Measurements from ENCODE around the gene DPF3. TPM values are rescaled to one million over a fixed set of nuclear protein-coding genes. Genes with fewer than 3 reads are reported as not detected.
A peak's percentile ranks its signal among the peaks of the same experiment; 100 is the strongest.

The DPF3 gene
- total RNA-seq, 4 donors from 2014 or later: 1.1 to 4.7 (median 1.8) TPM

DNA sequence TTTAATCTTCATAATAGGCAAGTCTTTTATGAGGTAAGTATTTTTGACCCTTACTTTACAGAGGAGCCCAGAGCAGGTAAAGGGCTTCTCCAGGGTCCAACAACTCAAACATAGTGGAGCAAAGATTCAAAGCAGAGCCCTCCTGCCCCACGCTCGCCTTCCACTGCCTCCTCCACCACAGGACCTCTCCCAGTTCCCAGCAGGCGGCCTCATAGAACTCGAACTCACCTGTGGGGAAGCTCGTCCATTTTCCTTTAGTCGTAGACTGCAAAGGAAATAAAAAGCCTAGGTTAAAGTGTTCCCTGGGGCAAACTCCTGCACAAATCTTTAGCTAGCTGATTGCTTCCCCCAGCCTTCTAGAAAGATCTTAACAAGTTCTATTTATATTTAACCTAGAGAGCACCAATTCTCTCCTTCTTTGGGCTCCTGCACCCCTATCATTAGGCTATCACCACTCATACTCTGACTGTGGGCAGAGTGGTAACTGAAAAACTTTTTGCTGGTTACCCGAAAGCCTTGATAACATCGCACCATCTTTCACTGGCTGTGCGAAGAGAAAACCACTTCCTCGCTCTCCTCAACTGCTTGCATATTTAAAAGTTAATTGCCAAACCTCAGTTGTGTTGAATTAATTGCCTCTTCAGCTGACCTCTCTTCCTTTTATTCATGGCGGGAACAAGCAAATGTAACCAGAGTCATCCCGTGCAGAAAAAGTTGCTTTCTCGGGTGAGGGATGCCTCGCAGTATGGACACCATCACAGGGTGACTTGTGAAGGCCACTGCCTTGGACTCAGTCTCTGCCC, 299.6 kb downstream of the DPF3 start:
- intact Hi-C loops (cut with DNase I; ENCODE audit: low total_unique reads): loop anchor here (5.0 kb wide), 1 partner anchor 583 kb away; no protein-coding TSS in a partner anchor
- TF ChIP-seq POLR2A (IDR thresholded peaks at IDR 0.05): no peak
- TF ChIP-seq, protein P1, sequence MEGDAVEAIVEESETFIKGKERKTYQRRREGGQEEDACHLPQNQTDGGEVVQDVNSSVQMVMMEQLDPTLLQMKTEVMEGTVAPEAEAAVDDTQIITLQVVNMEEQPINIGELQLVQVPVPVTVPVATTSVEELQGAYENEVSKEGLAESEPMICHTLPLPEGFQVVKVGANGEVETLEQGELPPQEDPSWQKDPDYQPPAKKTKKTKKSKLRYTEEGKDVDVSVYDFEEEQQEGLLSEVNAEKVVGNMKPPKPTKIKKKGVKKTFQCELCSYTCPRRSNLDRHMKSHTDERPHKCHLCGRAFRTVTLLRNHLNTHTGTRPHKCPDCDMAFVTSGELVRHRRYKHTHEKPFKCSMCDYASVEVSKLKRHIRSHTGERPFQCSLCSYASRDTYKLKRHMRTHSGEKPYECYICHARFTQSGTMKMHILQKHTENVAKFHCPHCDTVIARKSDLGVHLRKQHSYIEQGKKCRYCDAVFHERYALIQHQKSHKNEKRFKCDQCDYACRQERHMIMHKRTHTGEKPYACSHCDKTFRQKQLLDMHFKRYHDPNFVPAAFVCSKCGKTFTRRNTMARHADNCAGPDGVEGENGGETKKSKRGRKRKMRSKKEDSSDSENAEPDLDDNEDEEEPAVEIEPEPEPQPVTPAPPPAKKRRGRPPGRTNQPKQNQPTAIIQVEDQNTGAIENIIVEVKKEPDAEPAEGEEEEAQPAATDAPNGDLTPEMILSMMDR (IDR thresholded peaks at IDR 0.05): no peak

DNA sequence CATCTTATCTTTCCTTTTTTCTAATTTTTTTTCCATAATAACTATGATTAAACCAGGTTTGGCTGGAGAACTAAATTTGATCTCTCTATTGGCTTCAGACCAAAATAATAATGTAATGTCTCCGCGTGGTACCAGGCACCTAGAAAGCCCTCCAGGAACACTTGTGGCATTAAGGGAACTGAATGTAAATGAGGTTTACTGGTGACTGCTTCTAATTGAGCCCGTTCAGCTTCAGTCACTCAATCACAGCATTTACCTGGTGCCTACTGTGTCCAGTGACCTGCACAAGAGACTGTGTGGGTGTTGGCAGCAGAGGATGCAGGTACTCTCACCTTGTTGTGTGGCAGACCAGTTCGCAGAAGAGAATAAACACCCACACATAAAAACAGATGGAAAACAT, 302.5 kb downstream of the DPF3 start:
- TF ChIP-seq POLR2A (IDR thresholded peaks at IDR 0.05): no peak
- TF ChIP-seq, protein P1 (IDR thresholded peaks at IDR 0.05): no peak
- DNase-seq (ENCODE audit: low spot score in 2 of 2): no peak
- intact Hi-C loops (cut with DNase I; ENCODE audit: low total_unique reads): loop anchor here (5.0 kb wide), 1 partner anchor 586 kb away; no protein-coding TSS in a partner anchor
- H3K4me3 ChIP-seq (ENCODE audit: low read depth, poor library complexity, severe bottlenecking): no peak overlapping the region
- WGBS, 2 donors: 48 to 57% methylated on average over 4 of the region's 4 CpGs

More for the DNA sequence above, 299.6 kb downstream of the DPF3 start:
- 76 to 80% methylated on average over 14 of the region's 14 CpGs for WGBS, 2 donors
- H3K4me3 ChIP-seq (ENCODE audit: low read depth, poor library complexity, severe bottlenecking): no peak overlapping the region
- DNase-seq (ENCODE audit: low spot score in 2 of 2): peak in 1 of 2 donors; percentile 42

DNA sequence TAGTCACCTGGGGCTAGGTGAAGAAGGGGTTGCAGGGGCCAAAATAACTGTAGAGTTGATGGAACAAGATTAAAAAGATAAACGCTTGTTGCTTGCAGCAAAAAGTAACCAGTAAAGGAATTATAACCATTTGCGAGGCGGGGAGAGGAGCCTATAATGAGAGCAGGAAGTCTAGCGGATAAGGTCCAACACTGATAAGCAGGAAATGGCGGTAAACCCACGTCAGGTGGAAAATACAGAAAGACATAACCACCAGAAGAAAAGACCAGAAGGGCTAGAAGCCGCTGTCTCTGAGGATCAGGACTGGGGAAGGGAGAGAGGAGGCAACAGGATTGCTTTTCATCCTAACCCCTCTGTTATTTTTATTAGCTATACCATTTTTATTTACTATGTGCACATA, 303.3 kb downstream of the DPF3 start:
- intact Hi-C loops (cut with DNase I; ENCODE audit: low total_unique reads): loop anchor here (5.0 kb wide), 1 partner anchor 587 kb away; no protein-coding TSS in a partner anchor
- TF ChIP-seq, protein P1 (IDR thresholded peaks at IDR 0.05): no peak
- TF ChIP-seq POLR2A (IDR thresholded peaks at IDR 0.05): no peak
- no peak overlapping the region for H3K4me3 ChIP-seq (ENCODE audit: low read depth, poor library complexity, severe bottlenecking)
- WGBS, 2 donors: 40 to 55% methylated on average over 7 of the region's 7 CpGs
- peak in 1 of 2 donors; percentile 23 for DNase-seq (ENCODE audit: low spot score in 2 of 2)

DNA sequence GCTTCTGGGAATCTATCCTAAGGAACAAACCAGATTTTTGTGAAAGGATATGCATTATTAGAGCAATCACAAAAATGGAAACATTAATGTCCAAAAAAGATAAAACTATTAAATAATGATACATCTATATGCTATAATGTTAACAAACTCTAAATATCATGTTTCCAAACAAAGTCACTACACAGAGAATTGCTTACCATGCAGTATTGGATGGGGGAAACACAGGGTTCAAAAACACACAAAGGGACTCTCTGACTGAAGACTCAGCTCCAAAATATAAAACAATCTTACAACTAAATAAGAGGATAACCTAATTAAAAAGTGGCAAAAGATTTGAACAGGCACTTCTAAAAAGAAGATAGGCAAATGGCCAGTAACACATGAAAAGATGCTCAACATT, 304.2 kb downstream of the DPF3 start:
- DNase-seq (ENCODE audit: low spot score in 2 of 2): no peak
- H3K4me3 ChIP-seq (ENCODE audit: low read depth, poor library complexity, severe bottlenecking): no peak overlapping the region
- intact Hi-C loops (cut with DNase I; ENCODE audit: low total_unique reads): loop anchor here (5.0 kb wide), 1 partner anchor 588 kb away; no protein-coding TSS in a partner anchor
- no peak for TF ChIP-seq POLR2A (IDR thresholded peaks at IDR 0.05)
- TF ChIP-seq, protein P1 (IDR thresholded peaks at IDR 0.05): no peak

DNA sequence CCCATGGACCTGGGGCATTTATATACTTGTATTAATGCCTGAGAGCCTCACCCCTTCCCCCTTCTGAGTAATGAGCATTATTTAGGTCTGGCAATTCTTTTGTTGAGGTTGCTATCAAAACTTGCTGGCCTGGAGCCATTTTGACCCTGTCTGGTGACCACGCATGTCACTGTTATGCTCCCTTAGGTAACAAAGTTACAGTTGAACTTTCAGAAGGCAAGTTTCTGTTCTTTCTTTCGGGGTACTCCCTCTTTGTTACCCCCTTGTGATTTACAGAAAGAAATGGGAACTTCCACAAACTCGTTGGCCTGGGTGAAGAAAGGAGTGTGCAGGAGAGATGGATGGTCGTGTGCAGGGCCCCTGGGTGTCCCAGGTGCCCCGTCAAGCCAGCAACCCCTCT, 305.4 kb downstream of the DPF3 start:
- intact Hi-C loops (cut with DNase I; ENCODE audit: low total_unique reads): no loop called here
- TF ChIP-seq POLR2A (IDR thresholded peaks at IDR 0.05): no peak
- TF ChIP-seq, protein P1 (IDR thresholded peaks at IDR 0.05): no peak
- peak in 1 of 2 donors; percentile 7 for DNase-seq (ENCODE audit: low spot score in 2 of 2)
- H3K4me3 ChIP-seq (ENCODE audit: low read depth, poor library complexity, severe bottlenecking): no peak overlapping the region
- 78 to 79% methylated on average over 5 of the region's 5 CpGs for WGBS, 2 donors

Data from lower leg skin (tissue), 4 donors.